HL-60 (cell line): ENCODE results near the gene PTPRG.

Experiments
- POLR2AphosphoS5 ChIP-seq: IDR thresholded peaks from 2 replicates; pipeline ENCODE4 v1.6.1; 2012; ENCODE audit warnings: low read depth
- SPI1 ChIP-seq: IDR thresholded peaks from 2 replicates; pipeline ENCODE4 v1.6.1; 2012; ENCODE audit warnings: low read depth, mild to moderate bottlenecking, borderline replicate concordance
- TF ChIP-seq, protein P1 (sequence below): IDR thresholded peaks from one replicate; pipeline ENCODE4 v1.5.1; 2011; ENCODE audit warnings: low read length, control low read depth, inconsistent platforms; ENCODE audit not compliant: insufficient read depth
- TF ChIP-seq, protein P2 (sequence below): IDR thresholded peaks from 2 replicates; pipeline ENCODE4 v1.6.1; 2012; ENCODE audit warnings: low read depth; ENCODE audit not compliant: insufficient replicate concordance

DNA sequence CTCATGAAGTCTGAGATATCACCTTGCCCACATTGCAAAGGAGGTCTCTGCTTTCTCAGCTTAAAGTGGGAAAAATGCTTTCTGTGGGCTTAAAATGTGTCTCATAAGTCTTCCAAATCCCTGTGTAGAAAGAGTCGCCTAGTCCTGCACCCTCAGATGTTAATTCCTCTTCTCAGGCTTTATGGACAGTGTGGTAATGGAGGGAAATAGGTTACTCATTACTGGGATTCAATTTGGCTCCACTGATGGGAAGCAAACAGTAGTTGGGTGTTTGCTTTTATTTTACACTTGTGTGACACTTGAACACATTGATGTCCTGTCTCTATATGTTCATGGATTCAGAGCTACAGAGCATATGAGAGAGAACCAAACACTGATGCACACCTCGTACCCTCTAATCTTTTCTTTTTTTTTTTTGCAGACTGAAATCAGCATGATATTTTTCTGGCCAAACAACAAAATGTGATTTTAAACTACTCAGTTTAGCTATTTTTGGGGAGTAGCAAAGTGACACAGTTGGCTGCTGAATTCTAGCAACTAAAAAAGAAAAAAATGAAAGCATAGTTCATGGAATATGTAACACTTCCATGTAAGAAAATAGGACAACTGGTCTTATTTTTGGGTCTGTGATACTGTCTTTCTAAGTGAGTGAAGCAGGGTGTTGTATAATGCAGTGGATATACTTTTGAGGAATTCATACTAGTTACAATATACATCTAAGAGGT, 8.6 kb downstream of the PTPRG start:
- TF ChIP-seq, protein P1, sequence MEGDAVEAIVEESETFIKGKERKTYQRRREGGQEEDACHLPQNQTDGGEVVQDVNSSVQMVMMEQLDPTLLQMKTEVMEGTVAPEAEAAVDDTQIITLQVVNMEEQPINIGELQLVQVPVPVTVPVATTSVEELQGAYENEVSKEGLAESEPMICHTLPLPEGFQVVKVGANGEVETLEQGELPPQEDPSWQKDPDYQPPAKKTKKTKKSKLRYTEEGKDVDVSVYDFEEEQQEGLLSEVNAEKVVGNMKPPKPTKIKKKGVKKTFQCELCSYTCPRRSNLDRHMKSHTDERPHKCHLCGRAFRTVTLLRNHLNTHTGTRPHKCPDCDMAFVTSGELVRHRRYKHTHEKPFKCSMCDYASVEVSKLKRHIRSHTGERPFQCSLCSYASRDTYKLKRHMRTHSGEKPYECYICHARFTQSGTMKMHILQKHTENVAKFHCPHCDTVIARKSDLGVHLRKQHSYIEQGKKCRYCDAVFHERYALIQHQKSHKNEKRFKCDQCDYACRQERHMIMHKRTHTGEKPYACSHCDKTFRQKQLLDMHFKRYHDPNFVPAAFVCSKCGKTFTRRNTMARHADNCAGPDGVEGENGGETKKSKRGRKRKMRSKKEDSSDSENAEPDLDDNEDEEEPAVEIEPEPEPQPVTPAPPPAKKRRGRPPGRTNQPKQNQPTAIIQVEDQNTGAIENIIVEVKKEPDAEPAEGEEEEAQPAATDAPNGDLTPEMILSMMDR: no peak
- no peak for TF ChIP-seq SPI1
- TF ChIP-seq, protein P2, sequence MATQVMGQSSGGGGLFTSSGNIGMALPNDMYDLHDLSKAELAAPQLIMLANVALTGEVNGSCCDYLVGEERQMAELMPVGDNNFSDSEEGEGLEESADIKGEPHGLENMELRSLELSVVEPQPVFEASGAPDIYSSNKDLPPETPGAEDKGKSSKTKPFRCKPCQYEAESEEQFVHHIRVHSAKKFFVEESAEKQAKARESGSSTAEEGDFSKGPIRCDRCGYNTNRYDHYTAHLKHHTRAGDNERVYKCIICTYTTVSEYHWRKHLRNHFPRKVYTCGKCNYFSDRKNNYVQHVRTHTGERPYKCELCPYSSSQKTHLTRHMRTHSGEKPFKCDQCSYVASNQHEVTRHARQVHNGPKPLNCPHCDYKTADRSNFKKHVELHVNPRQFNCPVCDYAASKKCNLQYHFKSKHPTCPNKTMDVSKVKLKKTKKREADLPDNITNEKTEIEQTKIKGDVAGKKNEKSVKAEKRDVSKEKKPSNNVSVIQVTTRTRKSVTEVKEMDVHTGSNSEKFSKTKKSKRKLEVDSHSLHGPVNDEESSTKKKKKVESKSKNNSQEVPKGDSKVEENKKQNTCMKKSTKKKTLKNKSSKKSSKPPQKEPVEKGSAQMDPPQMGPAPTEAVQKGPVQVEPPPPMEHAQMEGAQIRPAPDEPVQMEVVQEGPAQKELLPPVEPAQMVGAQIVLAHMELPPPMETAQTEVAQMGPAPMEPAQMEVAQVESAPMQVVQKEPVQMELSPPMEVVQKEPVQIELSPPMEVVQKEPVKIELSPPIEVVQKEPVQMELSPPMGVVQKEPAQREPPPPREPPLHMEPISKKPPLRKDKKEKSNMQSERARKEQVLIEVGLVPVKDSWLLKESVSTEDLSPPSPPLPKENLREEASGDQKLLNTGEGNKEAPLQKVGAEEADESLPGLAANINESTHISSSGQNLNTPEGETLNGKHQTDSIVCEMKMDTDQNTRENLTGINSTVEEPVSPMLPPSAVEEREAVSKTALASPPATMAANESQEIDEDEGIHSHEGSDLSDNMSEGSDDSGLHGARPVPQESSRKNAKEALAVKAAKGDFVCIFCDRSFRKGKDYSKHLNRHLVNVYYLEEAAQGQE: no peak
- TF ChIP-seq POLR2AphosphoS5: no peak
